OCI-LY7 (cell line): Measurements from ENCODE around the gene UBE2G1. TPM values are rescaled to one million over a fixed set of nuclear protein-coding genes. Genes with fewer than 3 reads are reported as not detected.

Source experiments
- BruUV-seq: library from RNA; stranded (reverse); fragments of 400-500 nt; replicated peaks from 2 replicates; lab custom pipeline; 2021; lab: Mats Ljungman, UMichigan
- CTCF ChIA-PET: fragments of 300-600 bp; sonication (Branson Sonifier 250); formaldehyde crosslinking; loops from one replicate; lab custom pipeline; 2022; ENCODE audit warnings: antibody characterized with exemption; ENCODE audit not compliant: unreplicated experiment; lab: Charles Lee
- POLR2A ChIA-PET: fragments of 300-600 bp; sonication (Branson Sonifier 250); formaldehyde crosslinking; loops from one replicate; lab custom pipeline; 2022; ENCODE audit warnings: antibody characterized with exemption; lab: Charles Lee
- DNase-seq: peaks from one replicate; pipeline ENCODE4 v3.0.0-alpha.2; 2015; ENCODE audit warnings: low spot score
- H2AFZ ChIP-seq: fragments of 200-600 bp; sonication (generic), shearing (Covaris generic); 2 replicates; pipeline ENCODE4 v1.6.1; 2014; ENCODE audit warnings: mild to moderate bottlenecking, antibody characterized with exemption, low read length, moderate library complexity
- H3K27ac ChIP-seq: fragments of 200-600 bp; sonication (generic); 2 replicates; pipeline ENCODE4 v1.5.1; 2014; ENCODE audit warnings: mixed run types, low read depth, mild to moderate bottlenecking, moderate library complexity, low read length, inconsistent platforms; ENCODE audit not compliant: poor library complexity, severe bottlenecking
- H3K36me3 ChIP-seq: fragments of 200-600 bp; sonication (generic); 2 replicates; pipeline ENCODE4 v1.6.1; 2014; ENCODE audit warnings: mild to moderate bottlenecking, antibody characterized with exemption, low read length, moderate library complexity, mixed read lengths; ENCODE audit not compliant: insufficient read depth
- H3K4me1 ChIP-seq: fragments of 200-600 bp; sonication (generic); 2 replicates; pipeline ENCODE4 v1.5.1; 2014; ENCODE audit warnings: mild to moderate bottlenecking, low read length; ENCODE audit not compliant: insufficient read depth, poor library complexity, severe bottlenecking
- H3K4me2 ChIP-seq: fragments of 200-600 bp; sonication (generic); 2 replicates; pipeline ENCODE4 v1.6.1; 2014; ENCODE audit warnings: mild to moderate bottlenecking, low read length
- H3K4me3 ChIP-seq: fragments of 200-600 bp; sonication (generic); 2 replicates; pipeline ENCODE4 v1.5.1; 2014; ENCODE audit warnings: mild to moderate bottlenecking, low read depth, low read length; ENCODE audit not compliant: poor library complexity, severe bottlenecking
- H3K79me2 ChIP-seq: fragments of 200-600 bp; sonication (generic); 2 replicates; pipeline ENCODE4 v1.6.1; 2016; ENCODE audit warnings: low read depth, mild to moderate bottlenecking, low read length, moderate library complexity, mixed read lengths; ENCODE audit not compliant: insufficient read depth
- H3K9me2 ChIP-seq: fragments of 200-600 bp; sonication (generic); 2 replicates; pipeline ENCODE4 v1.6.1; 2016; ENCODE audit warnings: mild to moderate bottlenecking, low read length, mixed read lengths; ENCODE audit not compliant: insufficient read depth
- H3K9me3 ChIP-seq: fragments of 200-600 bp; sonication (generic); 2 replicates; pipeline ENCODE4 v1.6.1; 2014; ENCODE audit warnings: mild to moderate bottlenecking, mixed run types, low read length, mixed read lengths
- H4K20me1 ChIP-seq: fragments of 200-600 bp; sonication (generic); 2 replicates; pipeline ENCODE4 v1.6.1; 2014; ENCODE audit warnings: mild to moderate bottlenecking, antibody characterized with exemption, low read length, moderate library complexity, mixed read lengths; ENCODE audit not compliant: insufficient read depth
- CTCF ChIP-seq: fragments of 200-600 bp; sonication (generic); conservative IDR thresholded peaks from 2 replicates; pipeline ENCODE4 v1.5.1; 2014; ENCODE audit warnings: mild to moderate bottlenecking, antibody characterized with exemption, low read length, moderate library complexity, mixed read lengths
- EZH2phosphoT487 ChIP-seq: fragments of 200-600 bp; sonication (generic); IDR thresholded peaks from 2 replicates; pipeline ENCODE4 v1.6.1; 2018; ENCODE audit warnings: low read depth, borderline replicate concordance, mild to moderate bottlenecking, mixed run types, antibody characterized with exemption, low read length, moderate library complexity, mixed read lengths
- intact Hi-C: fragments of 100-400 bp; cut with micrococcal nuclease; formaldehyde crosslinking; loops from one replicate; pipeline ENCODE4 v1.10.0; 2022; ENCODE audit not compliant: unreplicated experiment
- total RNA-seq, 2 experiments: library from RNA; depleted of rRNA in 1 of 2; stranded (reverse); fragments of >200 nt in 1 of 2; shearing (Covaris generic) in 1 of 2; gene quantifications; 2 replicates each; pipeline ENCODE4 v1.2.3, GENCODE V29; 2014 to 2022

UBE2G1 gene
- total RNA-seq, 2 experiments from 2014 or later = 115 to 216 TPM

GRCh38 chr17:4324463-4324862, 42.0 kb downstream of the UBE2G1 start:
- POLR2A ChIA-PET = no interaction called here

GRCh38 chr17:4319221-4319620, 47.3 kb downstream of the UBE2G1 start:
- H3K9me3 ChIP-seq = no peaks in the 10 kb centered on the region
- CTCF ChIA-PET = no interaction called here
- no TSS peak for BruUV-seq

More at GRCh38 chr17:4324463-4324862, 42.0 kb downstream of the UBE2G1 start:
- no TSS peak for BruUV-seq
- TF ChIP-seq CTCF (no peak), EZH2phosphoT487 (no peak)
- DNase-seq = no peak
- Histone ChIP-seq H3K9me3 (peaks cover 15% of the 10 kb centered on the region; the same call in 1 of the 2 replicates), H3K36me3 (peaks cover 84% of the 10 kb centered on the region), H2AFZ (no peak overlapping the region), H4K20me1 (peaks cover 37% of the 10 kb centered on the region), H3K4me1 (peaks cover 46% of the 10 kb centered on the region), H3K4me2 (no peak overlapping the region), H3K27ac (no peak overlapping the region), H3K79me2 (peaks cover 100% of the 10 kb centered on the region), H3K9me2 (no peaks in the 10 kb centered on the region), H3K4me3 (no peak overlapping the region)
- CTCF ChIA-PET = no interaction called here
- intact Hi-C loops = no loop called here

More at GRCh38 chr17:4319221-4319620, 47.3 kb downstream of the UBE2G1 start:
- Histone ChIP-seq H3K4me2 (no peak overlapping the region), H3K4me3 (no peak overlapping the region), H2AFZ (no peak overlapping the region), H3K4me1 (peaks cover 71% of the 10 kb centered on the region), H4K20me1 (peaks cover 50% of the 10 kb centered on the region), H3K27ac (no peak overlapping the region), H3K9me2 (no peaks in the 10 kb centered on the region), H3K36me3 (peaks cover 76% of the 10 kb centered on the region), H3K79me2 (peaks cover 99% of the 10 kb centered on the region)
- TF ChIP-seq CTCF = no peak
- TF ChIP-seq EZH2phosphoT487 = no peak
- intact Hi-C loops = no loop called here
- POLR2A ChIA-PET = no interaction called here
- DNase-seq = no peak
